GM19035 (cell line): Measurements from ENCODE around the gene CPED1.
"Not testable (repeated sequence)": the region's sequence is repeated elsewhere in the genome, so short reads cannot be mapped to it uniquely, and the experiment has no call there.

Source experiments
- ATAC-seq: cut with Tn5 transposase; IDR thresholded peaks from one replicate; pipeline ENCODE4 v1.9.1; 2021; ENCODE audit not compliant: unreplicated experiment

CPED1 gene

DNA sequence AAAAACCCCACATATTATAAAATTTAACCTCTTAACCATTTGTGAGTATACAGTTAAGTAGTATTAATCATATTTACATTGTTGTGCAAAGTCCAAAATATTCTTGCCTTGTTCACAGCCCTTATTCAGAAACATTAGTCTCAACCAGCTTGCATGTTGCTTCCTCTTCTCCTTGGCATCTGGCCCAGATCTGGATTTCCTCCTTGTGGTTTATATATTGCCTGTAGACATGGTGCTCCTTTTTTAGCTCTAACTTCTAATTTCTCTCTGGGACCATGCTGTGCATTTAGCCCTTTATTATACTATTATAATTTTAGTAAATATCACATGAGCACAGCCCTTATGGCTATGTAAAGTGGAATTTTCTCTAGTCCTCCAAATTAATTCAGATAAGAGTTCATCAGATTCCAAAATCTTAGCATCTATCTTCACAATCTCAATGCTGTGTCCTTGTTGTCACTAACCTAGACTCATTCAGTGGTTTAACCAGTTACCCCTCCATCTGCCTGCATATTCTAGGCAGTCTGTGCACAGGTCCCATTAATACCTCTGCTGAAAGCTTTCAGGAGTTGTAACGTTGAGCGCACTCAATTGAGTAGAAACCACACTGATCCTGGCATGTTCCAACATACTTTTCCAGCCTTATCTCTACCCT lies 7.9 kb downstream of the CPED1 start:
- ATAC-seq = no peak

DNA sequence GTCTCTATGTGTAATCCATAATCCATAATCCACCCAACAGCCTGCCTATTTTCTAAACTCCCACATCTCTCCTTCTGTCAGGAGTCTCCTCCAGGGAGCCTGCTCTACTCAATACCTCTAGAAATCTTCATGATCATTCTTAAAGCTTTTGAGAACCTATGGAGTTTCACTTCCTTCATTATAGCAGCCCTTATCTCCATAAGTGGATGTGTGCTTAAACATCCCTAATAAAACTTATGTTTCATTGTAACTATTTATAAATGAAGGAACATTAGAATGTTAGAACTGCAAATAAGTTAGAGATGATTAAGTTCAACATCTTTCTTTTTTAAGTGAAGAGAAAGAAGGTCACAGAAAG lies 8.5 kb downstream of the CPED1 start:
- no peak for ATAC-seq

DNA sequence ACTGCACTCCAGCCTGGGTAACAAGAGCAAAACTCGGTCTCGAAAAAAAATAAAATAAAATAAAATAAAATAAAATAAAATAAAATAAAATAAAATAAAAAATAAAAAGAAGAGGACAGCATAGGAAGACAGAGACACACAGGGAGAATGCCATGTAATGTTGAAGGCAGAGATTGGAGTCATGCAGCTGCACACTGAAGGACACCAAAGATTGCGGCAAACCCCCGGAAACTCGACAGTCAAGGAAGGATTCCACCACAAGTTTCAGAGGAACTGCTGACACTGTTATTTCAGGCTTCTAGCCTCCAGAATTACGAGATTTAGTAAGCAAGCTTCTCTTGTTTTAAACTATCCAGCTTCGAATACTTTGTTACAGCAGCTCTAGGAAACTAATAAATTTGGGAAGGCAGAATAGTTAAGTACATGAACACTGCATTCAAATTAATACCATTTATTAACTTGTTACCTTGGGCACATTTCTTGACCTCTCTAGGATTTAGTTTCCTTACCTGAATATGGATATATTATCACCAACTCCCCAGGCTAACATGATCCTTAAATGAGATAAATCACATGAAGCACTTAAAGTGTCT lies 9.5 kb downstream of the CPED1 start:
- no peak for ATAC-seq

DNA sequence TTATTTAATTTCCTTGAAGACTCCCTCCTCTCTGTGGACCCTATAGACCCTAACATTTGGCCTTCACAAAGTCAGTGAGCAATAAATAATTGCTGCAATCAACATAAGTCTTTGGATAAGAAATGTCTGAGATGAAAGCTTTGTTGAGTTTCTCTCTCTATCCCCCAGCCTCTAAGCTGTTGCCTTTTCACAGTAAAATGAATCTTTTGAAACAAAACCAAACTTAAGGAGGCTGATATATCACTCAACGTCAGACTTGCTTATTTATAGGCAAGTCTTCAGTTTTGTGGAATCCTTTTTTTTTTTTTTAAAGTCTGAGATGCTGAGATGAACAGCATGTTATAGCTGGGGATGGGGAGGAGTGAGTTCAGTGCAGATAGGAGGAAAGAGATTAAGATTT lies 10.0 kb downstream of the CPED1 start:
- no peak for ATAC-seq

DNA sequence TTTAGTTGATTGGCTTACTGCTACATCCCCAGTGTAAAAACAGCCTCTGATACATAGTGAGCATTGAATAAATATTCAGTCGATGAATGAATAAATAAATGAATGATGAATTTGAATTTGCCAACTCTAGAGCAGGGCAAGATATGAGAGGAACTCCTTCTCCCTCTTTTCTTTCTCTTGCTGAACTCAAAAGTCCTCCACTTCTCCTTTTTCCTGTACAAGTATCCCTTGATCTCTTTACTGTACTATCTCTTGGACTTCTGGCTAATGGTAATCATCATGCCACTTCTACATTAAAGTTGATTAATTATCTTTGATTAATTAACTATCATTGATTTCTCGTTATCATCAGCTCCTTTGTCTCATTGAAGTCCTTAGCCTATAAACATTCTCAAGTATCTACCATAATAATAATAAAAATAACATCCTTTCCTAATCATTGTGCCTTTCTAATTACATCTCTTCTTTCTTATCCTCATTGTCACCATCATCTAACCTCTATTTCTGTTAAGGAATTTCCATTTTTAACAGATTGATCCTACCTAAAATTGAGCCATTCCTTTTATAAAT lies 10.6 kb downstream of the CPED1 start:
- ATAC-seq = no peak

DNA sequence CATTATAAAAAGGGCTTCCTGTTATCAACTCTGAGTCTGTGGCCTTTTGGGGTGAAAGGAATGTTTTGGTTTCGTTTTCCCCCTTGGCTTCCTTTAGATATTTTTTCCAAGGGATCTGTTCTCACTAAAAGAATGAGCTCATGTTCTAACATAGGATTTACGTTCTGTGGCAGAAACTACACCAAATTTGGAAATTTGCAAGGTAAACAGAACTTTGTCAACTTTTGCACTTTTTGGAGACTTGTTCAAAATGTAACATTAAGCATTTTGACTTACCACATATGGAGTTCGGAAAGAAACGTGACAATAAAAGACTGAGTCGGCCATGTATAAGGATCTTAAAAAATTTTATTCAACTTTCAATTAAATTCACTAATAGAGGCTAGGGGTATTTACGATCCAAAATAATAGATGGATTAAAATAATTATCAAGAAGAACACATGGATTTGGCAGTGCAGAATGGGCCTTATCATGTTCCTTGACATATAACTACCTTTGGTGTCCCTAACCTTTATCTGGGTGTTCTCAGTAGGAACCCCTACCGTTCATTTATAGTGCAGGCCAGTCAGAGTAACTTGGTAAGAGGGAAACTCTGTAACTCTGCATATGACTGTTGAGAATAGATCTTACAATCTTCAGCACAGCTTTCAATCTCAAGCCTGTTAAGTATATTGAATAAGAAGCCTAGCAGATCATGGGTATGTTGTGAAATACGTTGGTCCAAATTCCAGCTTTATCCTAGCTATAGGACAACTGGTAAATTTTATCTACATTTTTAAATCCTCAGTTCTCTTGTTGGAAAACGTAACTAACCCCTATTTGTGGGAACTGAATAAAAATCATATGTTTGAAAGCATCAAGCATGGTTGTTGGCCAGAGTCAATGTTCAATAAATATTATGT lies 11.8 kb downstream of the CPED1 start:
- ATAC-seq = no peak

DNA sequence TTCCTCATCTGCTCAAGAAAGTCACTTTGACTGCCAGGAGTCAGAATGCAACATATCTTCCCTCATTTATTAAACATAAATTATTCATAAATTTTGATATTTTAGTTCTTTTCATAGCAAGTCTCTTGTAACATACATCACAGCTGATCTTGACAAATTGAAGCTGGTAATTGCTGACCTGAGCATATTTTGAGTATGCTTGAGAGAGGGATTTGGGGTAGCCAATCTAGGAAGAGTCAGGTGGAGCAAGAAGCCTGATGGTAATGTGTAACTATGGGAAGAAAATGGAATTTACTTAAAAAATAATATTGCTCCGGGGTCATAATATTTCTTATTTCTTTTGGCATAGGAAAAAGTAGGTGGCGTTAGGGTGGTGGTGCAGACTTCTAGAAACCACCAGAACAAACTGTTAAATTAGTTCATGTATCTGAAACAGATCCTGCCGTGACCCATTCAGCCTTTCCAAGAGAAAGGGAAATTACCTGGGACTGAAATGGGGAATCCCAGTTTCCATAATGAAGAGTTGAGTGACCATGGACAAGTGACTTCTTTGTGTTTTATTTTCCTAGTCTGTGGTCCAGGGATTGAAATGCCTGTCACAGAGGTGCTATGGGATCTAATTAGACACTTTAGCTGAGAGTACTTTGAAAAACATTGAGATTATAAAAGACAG lies 12.9 kb downstream of the CPED1 start:
- ATAC-seq = no peak

DNA sequence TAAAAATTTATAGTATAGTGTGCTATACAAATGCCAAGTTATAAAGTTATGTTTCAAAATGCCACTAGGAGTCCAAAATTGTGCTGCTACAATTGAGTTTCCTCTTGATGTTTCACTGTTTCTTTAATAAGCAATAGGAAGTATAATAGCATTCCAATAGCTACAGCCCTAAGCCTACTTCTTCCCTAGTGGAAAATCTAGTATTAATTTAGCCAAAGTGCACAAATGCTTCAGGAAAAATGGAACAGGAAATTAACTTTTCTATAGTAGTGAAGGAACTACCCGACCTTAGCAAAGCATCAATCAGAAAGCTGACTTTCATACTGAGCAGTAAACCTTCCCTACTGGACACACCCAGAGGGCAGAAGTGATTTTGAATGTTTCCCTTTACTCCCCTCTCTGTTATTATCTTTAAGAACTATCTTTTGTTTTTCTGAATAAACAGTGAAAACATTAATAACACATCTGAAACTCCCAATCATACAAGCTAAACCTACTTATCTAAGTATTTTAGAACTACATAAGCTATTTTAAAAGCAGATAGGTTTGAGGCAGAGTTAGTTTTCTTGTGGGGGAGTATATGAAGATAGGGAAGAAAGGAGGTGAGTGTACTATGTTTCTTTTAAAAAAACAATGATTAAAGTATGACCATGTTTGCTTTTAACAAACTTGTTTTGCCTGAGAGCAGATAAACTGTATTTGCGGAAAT lies 13.7 kb downstream of the CPED1 start:
- ATAC-seq = no peak

DNA sequence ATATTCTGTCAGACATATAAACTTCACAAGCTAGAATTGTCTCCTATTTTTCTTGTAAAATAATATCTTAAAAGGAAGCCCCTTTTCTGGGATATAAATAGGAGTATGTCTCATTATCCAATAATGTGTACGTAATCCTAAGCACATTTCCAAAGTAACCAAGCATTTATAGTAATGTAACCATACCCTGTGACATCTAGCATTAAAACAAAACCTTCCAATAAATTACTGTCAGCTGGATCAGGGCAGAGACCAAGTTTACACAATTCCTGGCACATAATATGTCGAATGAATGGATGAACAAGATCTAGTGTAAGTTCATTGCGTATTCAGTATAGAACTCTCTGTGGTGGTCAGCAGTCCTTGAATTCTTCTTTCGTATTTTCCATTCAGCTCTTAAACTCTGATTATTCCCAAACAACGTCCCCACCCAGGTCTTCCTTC lies 14.3 kb downstream of the CPED1 start:
- no peak for ATAC-seq

DNA sequence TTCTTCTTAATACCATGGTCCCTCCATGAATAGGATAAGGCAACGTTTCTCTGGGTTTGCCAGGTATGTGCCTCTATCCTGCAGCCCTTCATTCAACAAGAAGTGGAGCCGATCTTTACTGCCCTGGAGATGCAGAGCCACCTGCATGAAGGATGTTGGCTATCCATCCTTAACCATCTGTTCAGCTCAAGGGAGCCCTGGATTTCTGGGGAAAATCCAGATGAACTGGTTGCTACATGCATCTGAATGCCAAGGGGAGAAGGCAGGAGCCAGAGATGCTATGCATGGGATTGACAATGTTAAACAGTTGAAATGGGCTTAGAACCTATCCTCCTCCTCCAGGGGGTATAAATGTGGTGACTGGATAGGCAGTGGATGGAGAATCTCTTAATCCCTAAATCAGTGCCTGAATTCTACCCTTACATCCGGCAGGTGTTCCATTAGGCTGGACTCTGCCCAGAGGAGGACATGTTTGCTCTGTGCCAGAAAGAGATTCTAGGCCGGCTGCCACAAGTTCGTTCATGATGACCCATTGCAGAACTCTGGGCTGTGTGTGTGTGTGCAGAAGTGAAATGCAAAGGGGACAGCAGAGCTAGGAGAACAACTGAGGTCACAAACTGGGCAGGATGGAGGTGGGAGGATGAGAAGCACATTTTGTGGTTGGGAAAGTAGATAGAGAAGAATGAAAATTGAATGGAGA lies 15.6 kb downstream of the CPED1 start:
- no peak for ATAC-seq

DNA sequence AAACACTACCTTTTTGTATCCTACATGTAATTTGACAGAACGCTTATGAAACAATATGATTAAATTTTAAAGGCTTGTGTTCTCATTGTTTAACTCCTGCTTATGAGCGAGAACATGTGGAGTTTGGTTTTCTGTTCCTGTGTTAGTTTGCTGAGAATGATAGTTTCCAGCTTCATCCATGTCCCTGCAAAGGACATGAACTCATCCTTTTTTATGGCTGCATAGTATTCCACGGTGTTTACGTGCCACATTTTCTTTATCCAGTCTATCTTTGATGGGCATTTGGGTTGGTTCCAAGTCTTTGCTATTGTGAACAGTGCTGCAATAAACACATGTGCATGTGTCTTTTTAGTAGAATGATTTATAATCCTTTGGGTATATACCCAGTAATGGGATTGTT lies 16.5 kb downstream of the CPED1 start:
- ATAC-seq = not testable (repeated sequence)

DNA sequence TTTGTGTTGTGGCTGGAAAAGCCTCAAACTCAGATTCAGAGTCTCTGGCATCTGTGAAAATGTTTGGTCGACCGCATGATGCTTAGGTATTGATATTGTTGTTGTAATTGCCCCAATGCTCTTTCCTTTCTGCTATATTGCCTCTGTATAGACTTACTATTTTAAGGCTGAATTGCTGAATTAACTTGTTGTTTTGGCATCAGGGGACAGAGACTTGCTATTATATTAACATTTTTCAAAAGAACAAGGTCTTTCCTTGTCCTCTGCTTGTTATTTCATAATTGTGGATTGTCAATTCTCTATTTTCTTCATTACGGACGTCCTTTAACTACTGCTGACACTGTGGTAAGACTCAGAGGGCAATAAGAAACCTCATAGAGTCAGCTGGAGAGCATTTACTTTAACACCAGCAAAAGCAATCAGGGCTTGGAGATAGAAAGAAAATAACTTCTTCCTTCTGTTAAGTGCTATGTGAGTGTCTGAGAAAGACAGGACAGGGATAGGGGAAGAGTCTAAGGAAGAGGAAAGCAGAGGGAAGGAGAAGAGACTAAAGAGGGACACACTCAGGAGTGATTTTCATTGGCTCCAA lies 17.6 kb downstream of the CPED1 start:
- no peak for ATAC-seq

DNA sequence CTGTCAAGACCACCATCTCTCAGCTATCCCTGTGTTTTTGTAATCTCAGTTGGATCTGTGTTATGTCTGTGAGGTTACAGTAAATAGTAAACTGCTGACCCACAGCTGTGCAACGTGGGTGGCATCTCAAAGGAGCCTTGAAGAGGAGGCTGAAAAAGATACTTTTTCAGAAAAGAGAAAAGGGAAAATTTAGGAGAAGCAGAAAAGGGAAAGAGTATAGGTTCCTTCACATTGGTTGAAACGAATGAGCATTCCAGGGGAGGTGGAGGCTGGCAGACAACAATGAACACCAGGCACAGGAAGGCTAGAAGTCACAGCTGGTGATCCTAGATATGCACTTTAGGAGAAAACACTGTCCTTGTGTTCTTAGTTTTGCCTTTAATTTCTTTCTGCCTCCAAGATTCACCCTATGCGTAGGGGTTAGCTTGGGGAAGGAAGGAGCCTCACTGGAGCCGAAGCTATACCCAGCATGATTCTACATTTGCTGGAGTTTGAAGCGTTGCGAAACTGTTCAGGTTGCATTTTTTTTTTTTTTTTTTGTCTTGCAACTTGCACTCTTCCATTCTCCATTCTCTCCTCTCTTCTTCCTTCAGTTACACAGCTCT lies 18.3 kb downstream of the CPED1 start:
- no peak for ATAC-seq

DNA sequence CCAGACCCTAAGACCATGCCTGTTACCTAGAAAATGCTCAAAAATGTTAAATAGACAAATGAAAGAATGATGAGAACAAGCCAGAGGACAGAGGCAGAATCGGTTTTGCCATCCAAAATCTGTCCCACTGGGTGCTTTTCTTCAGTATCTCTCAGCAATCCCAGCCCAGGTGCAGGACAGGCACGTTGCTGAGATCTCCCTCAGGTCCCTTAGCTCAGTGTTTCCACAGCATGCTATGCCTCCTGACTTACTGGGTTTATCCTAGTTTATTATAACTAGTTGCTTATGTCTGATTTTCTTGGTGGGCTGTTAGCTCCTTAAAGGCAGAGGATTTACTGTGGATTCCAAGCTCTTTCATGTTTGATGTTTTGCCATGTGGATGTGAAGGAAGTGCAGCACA lies 20.3 kb downstream of the CPED1 start:
- ATAC-seq = no peak

DNA sequence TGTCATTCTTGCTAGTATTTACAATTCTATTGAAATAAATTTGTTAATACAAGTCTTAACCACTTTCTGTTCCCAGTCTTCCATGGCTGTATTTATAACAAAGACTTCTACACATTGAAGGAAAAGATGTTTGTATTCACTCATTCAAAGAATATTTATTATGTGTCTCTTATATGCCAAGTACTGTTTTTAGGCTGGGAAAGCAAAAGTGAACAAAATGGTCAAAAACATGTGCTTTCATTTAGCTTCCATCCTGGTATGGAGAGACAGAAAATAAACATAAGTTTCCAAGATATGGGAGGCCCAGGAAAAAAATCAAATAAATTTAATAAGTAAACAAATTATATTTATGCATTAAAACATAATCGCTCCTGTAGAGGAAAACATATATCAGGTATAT lies 22.9 kb downstream of the CPED1 start:
- ATAC-seq = no peak

DNA sequence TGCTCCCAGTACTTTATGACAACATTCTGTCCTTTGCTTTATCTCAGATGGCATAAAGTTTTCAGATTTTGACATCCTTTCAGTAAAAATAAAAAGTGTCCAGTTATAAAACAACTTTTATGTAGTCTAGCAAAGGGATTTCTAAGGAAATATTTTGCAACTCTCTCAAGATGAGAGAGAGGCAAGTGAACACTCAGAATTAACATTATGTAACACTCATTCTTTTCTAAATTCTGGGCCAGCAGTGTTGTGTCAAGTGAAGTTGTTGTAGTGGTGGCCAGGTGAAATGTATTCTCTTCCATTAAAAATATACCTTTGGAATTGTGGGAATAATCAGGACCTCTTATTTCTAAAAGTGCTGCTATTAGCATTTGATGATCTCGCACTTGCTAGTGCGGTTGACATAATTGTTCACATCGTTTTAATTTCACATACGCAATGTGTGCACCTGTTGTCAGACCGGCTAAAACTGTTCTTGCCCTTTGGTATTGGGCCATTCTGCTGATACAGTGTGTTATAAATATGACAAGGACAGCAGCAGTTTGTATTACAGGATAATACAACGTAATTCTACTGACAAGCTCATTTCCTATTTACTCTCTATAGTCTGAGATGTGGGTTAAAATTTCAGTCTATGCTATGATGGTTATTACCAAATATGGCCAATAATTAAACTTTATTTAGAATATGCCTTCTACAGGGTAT lies 23.8 kb downstream of the CPED1 start:
- ATAC-seq = no peak

DNA sequence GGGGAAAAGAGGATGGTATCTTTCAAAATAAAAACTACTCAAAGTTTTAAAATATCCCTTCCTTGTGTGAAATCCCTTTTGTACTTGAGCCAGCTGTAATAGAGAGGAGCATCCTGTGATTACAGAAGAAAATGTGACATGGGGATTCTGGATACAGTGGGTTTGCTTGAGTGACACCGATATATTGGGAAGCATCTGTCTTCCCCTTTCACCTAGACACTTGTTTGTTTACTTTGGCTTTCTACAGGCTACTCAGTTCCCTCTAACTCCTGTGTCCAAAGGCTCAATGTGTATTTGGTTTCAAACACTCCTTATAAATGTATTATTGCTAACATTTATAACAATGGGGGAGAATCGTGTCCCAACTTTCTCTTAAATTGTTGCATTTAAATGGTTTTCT lies 24.4 kb downstream of the CPED1 start:
- ATAC-seq = no peak

DNA sequence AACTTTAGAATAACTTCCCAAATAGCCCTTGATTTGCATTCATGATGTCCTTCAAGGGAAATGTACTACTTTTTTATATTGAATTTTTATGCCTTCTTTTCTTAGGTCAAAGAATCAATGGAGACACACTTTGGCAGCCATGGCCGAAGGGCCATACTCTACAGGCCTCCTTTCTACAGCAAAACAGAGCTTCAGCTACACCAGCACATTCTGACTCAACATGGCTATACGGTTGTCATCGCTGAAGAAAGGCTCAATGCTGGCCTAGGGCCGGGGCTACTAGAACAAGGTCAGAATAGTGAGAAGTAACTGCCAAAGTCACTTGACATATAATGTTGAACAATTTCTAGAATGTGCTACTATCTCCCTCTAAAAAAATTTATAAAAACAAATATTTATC lies 27.0 kb downstream of the CPED1 start:
- no peak for ATAC-seq

DNA sequence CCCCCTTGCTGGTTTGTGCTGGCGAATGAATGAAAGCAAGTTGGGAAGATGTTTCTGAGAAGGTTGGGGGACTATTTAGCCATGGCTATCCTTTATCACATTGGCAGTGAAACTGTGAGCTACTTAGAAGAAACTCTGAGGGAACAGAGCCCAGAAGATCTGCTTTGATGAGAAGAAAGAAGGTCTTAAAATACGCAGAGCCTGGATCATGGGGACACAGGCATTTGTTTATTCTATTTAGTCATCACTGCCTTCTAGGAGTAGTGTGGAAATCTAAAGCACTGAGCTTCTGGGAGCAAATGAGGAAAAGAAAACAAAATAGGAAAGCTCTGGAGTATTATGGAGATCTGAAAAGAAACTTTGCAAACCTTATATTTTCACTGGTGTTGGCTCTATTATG lies 28.5 kb downstream of the CPED1 start:
- ATAC-seq = no peak
